NOMO-1 (cell line): ENCODE results near the gene MED16.
A peak's percentile ranks its signal among the peaks of the same experiment; 100 is the strongest.

Experiments
- DNase-seq, 2 experiments: peaks; one replicate each; lab custom pipeline; 2025; ENCODE audit not compliant: unreplicated experiment in 2 of 2; lab: John Stamatoyannopoulos, UW

Gene MED16, protein sequence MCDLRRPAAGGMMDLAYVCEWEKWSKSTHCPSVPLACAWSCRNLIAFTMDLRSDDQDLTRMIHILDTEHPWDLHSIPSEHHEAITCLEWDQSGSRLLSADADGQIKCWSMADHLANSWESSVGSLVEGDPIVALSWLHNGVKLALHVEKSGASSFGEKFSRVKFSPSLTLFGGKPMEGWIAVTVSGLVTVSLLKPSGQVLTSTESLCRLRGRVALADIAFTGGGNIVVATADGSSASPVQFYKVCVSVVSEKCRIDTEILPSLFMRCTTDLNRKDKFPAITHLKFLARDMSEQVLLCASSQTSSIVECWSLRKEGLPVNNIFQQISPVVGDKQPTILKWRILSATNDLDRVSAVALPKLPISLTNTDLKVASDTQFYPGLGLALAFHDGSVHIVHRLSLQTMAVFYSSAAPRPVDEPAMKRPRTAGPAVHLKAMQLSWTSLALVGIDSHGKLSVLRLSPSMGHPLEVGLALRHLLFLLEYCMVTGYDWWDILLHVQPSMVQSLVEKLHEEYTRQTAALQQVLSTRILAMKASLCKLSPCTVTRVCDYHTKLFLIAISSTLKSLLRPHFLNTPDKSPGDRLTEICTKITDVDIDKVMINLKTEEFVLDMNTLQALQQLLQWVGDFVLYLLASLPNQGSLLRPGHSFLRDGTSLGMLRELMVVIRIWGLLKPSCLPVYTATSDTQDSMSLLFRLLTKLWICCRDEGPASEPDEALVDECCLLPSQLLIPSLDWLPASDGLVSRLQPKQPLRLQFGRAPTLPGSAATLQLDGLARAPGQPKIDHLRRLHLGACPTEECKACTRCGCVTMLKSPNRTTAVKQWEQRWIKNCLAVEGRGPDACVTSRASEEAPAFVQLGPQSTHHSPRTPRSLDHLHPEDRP

DNA sequence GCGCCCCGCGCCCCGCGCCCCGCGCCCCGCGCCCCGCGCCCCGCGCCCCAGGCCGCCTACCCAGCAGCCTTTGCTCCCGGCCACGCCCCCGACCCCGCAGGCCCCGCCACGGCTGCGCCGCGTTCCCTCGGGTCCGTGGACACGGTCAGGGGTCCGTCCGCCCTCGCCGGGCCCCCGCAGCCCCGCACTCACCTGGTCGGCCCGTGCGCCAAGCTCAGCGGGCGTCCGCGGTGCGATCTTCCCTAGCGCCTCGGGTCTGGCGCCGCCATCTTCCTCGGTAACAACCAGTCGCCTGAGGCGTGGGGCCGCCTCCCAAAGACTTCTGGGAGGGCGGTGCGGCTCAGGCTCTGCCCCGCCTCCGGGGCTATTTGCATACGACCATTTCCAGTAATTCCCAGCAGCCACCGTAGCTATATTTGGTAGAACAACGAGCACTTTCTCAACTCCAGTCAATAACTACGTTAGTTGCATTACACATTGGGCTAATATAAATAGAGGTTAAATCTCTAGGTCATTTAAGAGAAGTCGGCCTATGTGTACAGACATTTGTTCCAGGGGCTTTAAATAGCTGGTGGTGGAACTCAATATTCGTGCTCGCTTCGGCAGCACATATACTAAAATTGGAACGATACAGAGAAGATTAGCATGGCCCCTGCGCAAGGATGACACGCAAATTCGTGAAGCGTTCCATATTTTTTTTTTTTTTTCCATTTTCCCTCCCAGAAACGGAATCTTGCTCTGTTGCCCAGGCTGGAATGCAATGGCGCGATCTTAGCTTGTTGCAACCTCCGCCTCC is at the start of gene MED16, which contains the start of gene RNU6-9:
MED16 (minus strand) TSS at position 294 of the 796 bp plus-strand sequence. CDS start 2,056 bp downstream, outside the sequence.
RNU6-9 (plus strand) TSS at position 591 of the 796 bp plus-strand sequence.
- peak; percentile 84 to 94 for DNase-seq

DNA sequence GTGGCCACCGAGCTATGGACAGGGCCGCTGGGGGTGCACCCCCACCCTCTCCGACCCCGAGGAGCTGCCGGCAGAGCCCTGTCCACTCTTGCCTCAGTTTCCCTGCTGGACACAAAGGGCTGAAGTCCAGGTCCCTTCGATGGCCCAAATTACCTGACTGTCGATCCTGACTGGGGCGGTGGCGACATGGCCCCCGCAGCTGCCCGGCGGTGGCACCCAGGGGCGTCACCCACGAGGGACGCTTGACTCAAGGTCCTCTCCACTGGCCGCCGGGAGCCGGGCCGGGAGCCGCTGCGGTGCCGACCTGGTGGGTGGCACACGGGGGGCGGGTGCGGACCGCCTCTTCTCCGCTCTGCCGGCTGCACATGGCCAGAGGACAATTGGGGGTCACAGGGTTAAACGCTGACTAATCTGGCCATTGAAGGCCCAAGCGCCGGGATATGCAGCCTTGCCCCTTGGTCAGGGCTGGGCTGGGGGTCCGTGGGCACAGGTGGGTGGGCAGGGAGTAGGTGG is 49.2 kb upstream of the MED16 start:
- no peak for DNase-seq

DNA sequence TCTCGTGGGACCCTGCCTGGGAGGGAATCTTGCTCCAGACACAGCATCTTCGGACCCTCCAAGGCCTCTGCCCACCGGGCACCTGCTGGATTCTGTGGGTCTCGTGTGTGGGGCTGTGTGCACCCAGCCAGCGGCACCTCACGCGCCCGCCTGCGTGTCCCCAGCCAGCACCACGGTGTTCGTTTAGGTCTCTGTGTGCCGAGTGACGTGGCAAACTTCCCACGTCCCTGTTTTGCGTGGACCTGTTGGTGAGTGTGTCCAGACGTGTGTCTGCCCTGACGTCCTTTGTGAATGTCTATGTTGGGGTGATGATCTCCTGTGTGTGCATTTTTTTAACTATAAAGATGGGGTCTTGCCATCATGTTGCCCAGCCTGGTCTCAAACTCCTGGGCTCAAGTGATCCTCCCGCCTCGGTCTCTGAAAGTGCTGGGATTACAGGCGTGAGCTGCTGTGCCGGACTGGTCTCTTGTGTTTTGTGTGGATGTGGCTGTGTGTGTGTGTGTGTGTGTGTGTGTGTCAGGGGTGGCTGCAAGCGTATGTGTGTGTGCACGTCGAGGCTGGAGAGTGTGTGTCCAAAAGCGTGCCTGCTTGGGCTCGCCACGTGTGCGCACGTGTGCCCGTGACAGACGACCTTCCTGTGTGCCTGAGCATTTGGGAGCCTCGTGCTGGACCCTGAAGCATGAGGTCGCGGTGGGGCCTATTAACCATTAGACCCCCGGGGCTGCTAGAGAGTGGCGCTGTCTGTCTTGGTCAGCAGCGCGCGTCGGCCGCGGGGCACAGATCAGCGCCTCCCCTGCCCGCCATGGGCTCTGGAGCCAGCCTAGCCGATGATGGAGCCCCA is 48.5 kb upstream of the MED16 start:
- DNase-seq = no peak

DNA sequence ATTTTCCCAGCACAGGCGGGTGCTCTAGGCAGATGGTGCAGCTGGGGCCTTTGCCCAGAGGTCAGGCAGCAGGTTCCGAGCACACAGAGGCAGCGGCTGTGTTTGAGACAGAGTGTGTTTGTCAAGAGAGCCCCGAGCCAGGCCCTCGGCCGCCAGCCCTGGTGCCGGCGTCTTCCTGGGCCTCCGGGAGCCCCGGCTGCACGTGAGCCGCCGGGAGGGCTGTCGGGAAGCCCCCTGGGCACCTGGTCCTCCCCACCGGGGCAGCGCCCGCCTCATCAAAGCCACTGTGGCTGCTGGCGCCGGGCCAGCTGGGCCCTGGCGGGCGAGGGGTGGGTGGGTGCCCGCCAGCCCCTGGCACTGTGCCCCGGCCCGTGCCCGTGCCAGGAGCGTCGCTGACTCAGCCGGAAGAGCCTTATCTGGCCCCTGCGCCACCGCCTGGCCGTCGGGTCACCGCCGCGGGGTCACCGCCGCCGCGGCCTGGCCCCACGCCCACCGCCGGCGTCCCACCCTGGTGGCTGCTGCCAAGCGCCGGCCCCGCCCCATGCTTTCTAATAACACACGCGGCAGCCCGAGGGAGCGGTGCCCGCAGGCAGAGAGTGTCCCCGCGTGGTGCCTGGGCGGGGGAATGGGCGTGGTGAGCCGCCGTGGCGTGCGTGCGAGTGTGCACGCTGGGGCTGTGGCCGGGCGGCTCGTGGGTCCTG is 47.8 kb upstream of the MED16 start:
- DNase-seq = no peak

DNA sequence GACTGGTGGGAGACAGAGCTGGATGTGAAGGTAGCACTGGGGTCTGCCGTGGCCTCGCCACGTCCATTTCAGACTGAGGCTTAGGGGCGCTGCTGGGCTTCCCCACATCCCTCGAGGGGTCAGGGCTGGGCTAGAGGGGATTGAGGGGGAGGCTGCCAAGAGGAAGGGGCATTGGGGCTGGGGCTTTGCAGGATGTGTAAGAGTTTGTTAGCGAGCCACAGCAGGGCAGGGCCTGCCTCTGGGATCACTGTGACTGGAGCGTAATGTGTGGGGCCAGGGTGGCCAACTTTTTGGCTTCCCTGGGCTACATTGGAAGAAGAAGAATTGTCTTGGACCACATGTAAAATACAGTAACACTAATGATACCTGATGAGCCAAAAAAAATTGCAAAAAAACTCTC is 46.9 kb upstream of the MED16 start:
- no peak for DNase-seq

DNA sequence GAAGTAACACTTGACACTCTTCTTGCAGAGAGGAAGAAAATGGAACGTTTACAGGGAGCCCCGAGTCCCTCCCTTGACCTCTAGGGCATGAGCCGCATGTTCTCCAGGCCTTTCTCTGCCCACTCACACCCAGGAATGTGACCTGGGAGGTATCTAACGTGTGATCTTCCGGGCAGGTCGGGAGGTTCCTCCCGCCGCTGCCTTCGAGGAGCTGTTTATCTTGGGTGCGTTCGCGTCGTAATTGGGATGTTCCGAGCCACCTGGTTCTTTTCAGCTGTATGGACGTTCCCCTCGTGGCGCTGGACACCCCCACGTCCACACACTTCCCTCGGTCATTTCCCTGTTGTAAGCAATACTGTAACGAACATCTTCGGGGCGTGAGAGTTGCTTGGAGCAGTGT is 46.5 kb upstream of the MED16 start:
- DNase-seq = no peak

DNA sequence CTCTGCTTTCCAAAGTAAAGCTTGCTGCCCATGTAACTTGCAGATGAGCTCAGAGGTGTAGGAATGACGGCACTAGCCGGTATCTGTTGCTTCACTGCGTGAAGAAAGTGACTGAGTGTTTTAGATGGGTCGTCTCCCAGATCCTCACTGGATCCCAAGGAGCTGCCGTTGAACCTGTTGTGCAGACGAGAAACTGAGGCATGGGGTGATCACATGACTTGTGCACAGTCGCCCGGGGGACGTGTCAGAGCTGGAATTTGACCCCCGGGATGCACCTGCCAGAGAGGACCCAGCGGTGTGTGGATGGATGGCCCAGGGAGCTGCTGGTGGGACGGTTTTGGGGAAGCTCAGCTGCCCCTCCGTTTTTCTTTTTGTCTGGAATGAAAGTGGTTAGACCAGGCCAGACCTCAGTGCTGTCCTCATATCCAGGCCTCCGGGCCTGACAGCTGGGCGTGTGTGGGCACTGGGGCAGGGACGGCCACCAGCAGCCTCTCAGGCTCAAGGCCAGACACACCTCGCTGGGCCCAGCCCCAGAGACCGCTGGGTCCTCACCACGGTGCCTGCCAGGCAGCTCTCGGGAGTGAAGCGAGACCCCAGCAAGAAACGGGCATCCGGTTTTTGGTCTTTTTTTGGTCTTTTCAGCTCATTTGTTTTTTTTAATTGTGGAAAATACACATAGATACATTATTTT is 45.4 kb upstream of the MED16 start:
- DNase-seq = no peak

DNA sequence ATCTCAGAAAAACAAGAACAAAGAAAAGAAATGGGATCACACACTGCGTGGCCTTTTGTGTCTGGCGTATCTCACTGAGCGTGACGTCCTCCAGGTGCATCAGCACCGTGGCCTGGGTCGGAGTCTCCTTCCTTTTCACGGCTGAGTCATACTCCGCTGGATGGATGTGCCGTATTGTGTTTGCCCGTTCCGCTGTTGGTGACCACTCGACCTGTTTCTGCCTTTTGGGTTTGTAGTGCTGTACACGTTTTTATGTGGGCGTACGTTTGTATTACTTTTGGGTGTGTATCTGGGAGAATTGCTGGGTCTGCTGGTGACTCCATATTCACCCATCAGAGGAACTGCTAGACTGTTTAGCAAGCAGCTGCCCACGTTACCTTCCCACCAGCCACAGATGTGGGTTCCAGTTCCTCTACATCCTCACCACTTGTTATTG is 44.3 kb upstream of the MED16 start:
- no peak for DNase-seq

DNA sequence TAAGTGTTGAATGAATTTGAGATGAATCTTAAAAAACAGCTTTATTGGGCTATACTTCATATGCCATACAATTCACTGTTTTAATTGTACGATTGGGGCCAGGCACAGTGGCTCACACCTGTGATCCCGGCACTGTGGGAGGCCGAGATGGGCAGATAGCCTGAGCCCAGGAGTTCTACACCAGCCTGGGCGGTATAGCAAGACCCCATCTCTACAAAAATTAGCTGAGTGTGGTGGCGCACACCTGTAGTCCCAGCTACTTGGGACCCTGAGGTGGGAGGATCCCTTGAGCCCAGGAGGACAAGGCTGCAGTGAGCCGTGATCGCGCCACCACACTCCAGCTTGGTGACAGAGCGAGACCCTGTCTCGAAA is 43.2 kb upstream of the MED16 start:
- DNase-seq = no peak

DNA sequence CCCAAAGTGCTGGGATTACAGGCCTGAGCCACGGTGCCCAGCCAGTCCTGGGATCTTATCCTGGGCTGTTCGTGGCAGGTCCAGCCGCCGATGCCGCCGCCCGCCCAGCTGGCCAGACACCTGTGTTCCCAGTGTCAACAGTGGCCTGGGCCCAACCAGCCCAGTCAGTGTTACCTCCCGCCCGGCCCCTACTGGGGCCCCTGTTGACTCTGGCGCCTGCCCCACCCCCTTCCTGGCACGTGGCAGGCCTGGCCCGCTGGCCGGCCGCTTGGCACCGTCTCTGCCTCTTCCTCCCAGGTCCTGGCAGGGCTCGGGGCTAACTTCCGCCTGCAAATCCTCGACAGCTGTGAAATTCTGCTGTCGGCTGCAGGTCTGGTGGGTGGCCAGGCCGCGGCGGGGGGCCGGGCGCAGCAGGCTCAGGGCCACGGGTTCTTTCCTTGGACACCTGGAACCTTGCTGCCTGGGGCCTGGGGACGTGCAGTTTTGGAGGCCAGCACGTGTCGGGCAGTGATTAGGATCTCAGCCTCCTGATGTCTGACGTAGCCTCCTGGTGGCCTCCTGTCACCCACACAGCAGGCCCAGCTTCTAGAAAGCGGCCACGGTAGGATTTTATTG is 42.0 kb upstream of the MED16 start:
- DNase-seq = no peak

DNA sequence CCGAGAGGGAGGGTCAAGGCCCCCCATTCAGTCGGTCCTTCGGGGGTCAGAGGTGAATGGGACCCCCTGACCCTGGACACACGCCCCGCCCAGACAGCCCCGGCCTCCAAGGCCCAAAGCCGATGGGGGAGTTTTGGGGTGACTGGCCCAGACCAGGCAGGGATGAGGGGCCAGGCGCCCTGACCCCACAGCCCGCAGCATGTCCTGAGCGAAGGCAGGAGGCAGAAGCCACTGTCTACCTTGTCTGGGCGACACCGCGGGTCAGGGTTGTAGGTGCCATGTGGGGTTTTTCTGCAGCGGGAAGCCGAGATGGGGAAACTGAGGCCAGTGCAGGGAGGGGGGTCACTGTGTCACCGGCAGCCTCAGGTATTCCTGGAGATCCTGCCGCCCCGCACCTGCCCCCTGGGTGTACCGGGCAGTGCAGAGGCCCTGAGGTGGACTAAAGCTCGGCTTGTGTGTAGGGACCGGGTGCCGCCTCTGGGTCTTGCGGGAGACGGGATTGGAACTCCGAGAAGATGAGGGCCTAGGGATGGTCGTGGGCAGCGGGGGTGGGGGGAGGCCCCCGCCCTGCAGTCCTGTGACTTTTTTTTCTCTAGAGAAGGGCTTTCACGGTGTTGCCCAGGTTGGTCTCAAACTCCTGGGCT is 41.3 kb upstream of the MED16 start:
- DNase-seq = no peak

DNA sequence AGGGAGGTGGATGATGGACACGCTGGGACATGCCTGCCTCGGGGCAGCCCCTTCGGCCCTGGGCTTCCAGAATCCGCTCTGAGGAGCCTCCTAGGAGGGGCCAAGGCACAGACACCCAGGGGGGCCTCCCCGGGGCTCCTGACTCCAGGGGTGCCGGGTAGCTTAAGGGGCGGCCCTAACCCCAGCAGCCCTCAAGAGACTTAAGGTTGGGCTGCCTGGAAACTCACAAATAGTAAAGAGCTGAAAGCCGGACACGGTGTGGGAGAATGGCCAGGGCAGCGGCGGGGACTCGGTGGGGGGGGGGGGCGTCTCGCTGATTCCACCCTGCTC is 40.5 kb upstream of the MED16 start:
- no peak for DNase-seq

DNA sequence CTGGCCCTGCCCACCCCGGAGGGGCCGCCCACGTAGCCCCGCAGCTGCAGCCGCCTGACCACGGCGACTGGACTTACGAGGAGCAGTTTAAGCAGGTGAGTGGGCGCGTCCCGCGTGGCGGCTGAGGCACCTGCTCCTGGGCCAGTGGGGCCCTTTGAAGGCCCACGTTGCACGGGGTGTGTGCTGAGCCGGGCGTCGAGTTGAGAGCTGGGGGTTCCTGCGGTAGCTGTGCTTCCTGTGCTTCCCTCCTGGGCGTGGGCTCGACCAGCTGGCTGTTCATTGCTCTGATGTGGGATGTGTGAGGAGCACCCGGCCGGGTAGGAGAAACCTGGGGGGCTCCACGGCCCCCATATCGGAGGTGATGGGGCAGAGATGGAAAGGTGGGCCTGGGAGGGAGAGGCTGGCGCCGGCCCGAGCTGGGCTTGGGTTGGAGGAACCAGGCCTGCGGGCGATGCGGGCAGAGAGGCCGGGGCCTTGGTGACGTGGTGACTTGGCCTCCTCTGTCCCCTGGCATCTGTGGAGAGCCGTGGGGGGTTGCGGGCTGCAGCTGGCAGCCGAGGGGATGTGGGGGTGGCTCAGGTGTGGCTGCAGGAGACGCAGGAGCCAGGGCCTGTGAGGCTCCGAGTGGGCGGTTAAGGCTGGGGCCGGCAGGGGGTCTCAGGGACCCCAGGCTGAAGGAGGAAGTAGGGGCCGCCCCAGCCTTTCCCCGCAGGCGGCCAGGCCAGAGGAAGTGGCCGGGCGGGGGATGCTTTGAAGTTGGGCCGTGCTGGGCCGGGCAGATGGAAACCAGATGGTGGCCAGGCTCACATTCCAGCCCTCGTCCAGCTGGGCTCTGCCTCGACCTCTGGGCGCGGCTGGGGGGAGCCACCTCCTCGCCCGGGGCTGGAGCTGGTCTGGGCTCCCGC is 39.9 kb upstream of the MED16 start:
- no peak for DNase-seq

DNA sequence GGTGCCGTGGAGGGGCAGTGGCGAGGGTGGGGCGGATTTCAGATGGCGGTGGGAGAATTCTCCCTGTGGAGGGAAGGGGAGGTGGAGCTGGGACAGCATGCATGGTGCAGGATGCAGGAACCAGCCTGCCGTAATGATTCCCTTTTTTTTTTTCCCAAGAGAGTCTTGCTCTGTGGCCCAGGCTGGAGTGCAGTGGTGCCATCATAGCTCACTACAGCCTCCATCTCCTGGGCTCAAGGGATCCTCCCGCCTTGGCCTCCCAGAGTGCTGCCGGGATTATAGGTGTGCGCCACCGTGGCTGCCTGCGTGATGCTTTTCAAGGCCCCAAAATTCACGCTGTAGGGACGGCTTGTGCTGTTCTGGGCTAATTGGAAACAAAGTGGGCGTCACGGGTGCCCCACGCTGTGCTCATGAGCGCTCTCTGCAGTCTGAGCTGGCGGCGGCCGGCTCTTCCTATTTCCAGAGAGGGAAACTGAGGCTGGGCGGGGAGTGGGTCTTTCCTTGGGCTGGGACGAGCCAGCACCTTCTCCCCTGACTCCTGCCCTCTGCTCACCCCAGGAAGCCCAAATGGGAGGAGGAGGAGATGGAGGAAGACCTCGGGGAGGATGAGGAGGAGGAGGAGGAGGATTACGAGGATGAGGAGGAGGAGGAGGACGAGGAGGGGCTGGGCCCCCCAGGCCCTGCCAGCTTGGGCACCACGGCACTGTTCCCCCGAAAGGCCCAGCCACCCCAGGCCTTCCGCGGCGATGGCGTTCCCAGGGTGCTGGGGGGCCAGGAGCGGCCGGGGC is 39.1 kb upstream of the MED16 start:
- no peak for DNase-seq

DNA sequence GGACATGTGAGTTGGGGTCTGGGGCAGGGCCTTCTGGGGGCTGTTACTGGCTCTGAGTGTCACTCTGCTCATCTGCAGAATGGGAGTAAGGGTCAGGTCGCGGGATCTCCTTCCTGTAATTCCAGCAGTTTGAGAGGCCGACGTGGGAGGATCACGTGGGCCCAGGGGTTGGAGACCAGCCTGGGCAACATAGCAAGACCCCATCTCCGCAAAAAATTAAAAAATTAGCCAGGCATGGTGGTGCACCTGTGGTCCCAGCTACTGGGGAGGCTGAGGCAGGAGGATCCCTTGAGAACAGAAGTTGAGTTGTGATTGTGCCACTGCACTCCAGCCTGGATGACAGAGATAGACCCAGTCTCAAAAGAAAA is 36.9 kb upstream of the MED16 start:
- no peak for DNase-seq

DNA sequence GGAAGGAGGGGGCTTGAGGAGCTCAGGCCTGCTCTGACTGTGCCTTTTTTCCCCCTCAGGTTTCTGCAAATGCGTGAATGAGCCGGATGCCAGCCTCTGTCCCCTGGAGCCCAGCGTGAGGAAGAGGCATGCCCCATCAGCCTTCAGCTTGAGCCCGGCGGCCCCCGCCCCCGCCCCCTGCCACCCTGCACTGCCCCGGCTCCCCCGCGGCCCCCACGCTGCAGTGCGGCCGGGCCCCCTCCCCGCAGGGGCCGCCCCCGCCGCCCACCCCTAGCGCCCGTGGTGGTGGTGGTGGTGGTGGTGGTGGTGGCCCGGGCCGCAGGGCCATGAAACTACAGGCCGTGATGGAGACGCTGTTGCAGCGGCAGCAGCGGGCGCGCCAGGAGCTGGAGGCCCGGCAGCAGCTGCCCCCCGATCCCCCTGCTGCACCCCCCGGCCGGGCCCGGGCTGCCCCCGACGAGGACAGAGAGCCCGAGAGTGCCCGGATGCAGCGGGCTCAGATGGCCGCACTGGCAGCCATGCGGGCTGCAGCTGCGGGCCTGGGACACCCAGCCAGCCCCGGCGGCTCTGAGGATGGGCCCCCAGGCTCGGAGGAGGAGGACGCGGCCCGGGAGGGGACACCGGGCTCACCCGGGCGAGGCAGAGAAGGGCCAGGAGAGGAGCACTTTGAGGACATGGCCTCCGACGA is 36.4 kb upstream of the MED16 start:
- DNase-seq = no peak
